HG03439 (cell line): ENCODE results near the gene CNTNAP5.

Source experiments
- ATAC-seq: cut with Tn5 transposase; IDR thresholded peaks from one replicate; pipeline ENCODE4 v1.9.1; 2021; ENCODE audit warnings: mild to moderate bottlenecking, moderate library complexity; ENCODE audit not compliant: unreplicated experiment

The CNTNAP5 gene

GRCh38 chr2:124776332-124776731, 751.2 kb downstream of the CNTNAP5 start:
- ATAC-seq = no peak

GRCh38 chr2:124778076-124778475, 753.0 kb downstream of the CNTNAP5 start:
- no peak for ATAC-seq

GRCh38 chr2:124796647-124797046, 771.6 kb downstream of the CNTNAP5 start:
- no peak for ATAC-seq

GRCh38 chr2:124797049-124797448, 772.0 kb downstream of the CNTNAP5 start:
- ATAC-seq = no peak

GRCh38 chr2:124798551-124798950, 773.5 kb downstream of the CNTNAP5 start:
- ATAC-seq = no peak

GRCh38 chr2:124804014-124804940, 779.2 kb downstream of the CNTNAP5 start:
- peak; percentile 60 for ATAC-seq

GRCh38 chr2:124805060-124805459, 780.0 kb downstream of the CNTNAP5 start:
- peak; percentile 63 for ATAC-seq

GRCh38 chr2:124810132-124810531, 785.0 kb downstream of the CNTNAP5 start:
- no peak for ATAC-seq

- no peak for ATAC-seq
These were observed 790.1 kb downstream of the CNTNAP5 start for GRCh38 chr2:124814968-124815745.

- ATAC-seq = no peak
These were observed 790.9 kb downstream of the CNTNAP5 start for GRCh38 chr2:124816007-124816406.

GRCh38 chr2:124822516-124822915, 797.4 kb downstream of the CNTNAP5 start:
- ATAC-seq = no peak

GRCh38 chr2:124824441-124824840, 799.4 kb downstream of the CNTNAP5 start:
- no peak for ATAC-seq

- no peak for ATAC-seq
These were observed 807.4 kb downstream of the CNTNAP5 start for GRCh38 chr2:124832521-124832920.

GRCh38 chr2:124834331-124834730, 809.2 kb downstream of the CNTNAP5 start:
- ATAC-seq = no peak

- ATAC-seq = no peak
These were observed 810.2 kb downstream of the CNTNAP5 start for GRCh38 chr2:124835331-124835730.

GRCh38 chr2:124836416-124836815, 811.3 kb downstream of the CNTNAP5 start:
- ATAC-seq = no peak

GRCh38 chr2:124837496-124837895, 812.4 kb downstream of the CNTNAP5 start:
- ATAC-seq = no peak

GRCh38 chr2:124838406-124838805, 813.3 kb downstream of the CNTNAP5 start:
- no peak for ATAC-seq

GRCh38 chr2:124867247-124867646, 842.2 kb downstream of the CNTNAP5 start:
- ATAC-seq = no peak

GRCh38 chr2:124874219-124874618, 849.1 kb downstream of the CNTNAP5 start:
- ATAC-seq = no peak

GRCh38 chr2:124874676-124875075, 849.6 kb downstream of the CNTNAP5 start:
- ATAC-seq = no peak
